HCT116 (cell line): ENCODE results near the gene PTPA. TPM values are rescaled to one million over a fixed set of nuclear protein-coding genes. Genes with fewer than 3 reads are reported as not detected.

Source experiments
- ATAC-seq: fragments of 200-7000 bp; cut with Tn5 transposase; 2 replicates; pipeline ENCODE4 v1.9.1; 2020; ENCODE audit warnings: mild to moderate bottlenecking, moderate library complexity
- BruUV-seq: library from RNA; stranded (reverse); fragments of 400-500 nt; replicated peaks from 2 replicates; lab custom pipeline; 2021; lab: Mats Ljungman, UMichigan
- CTCF ChIA-PET: fragments of 300-600 bp; sonication (Branson Sonifier 250); formaldehyde crosslinking; loops from one replicate; lab custom pipeline; 2021; ENCODE audit warnings: antibody characterized with exemption; lab: Charles Lee
- POLR2A ChIA-PET: fragments of 300-600, 350-600 bp; sonication (Branson Sonifier 250); formaldehyde crosslinking; loops from one replicate; lab custom pipeline; 2021; ENCODE audit warnings: antibody characterized with exemption; lab: Charles Lee
- RAD21 ChIA-PET, 2 experiments: fragments of 300-600 bp; sonication (Branson Sonifier 250); formaldehyde crosslinking; loops; one replicate each; lab custom pipeline; 2023; ENCODE audit warnings: low total read pairs in 2 of 2; ENCODE audit not compliant: uncharacterized antibody in 2 of 2, unreplicated experiment in 2 of 2, low non-redundant PET in 1 of 2; lab: Charles Lee
- DNase-seq: peaks from one replicate; pipeline ENCODE4 v3.0.0-alpha.2; 2010; ENCODE audit warnings: low read depth, low spot score
- H2AFZ ChIP-seq: fragments of 200-600 bp; shearing (Covaris generic), sonication (generic); 2 replicates; pipeline ENCODE4 v1.6.1; 2017; ENCODE audit warnings: low read depth, mixed run types, mixed read lengths, antibody characterized with exemption, low read length; ENCODE audit not compliant: poor library complexity, severe bottlenecking
- H3K27ac ChIP-seq: 2 replicates; pipeline ENCODE4 v1.5.1; 2012; ENCODE audit warnings: low read depth, low read length
- H3K27me3 ChIP-seq: fragments of 200-600 bp; sonication (generic); 2 replicates; pipeline ENCODE4 v1.6.1; 2016; ENCODE audit warnings: mixed run types, low read length, mixed read lengths; ENCODE audit not compliant: insufficient read depth
- H3K36me3 ChIP-seq, 2 experiments: fragments of 200-500 bp in 1 of 2; fragments of 200-600 bp in 1 of 2; sonication (Bioruptor generic) in 1 of 2; sonication (generic) in 1 of 2; 2 replicates each; pipeline versions ENCODE4 v1.5.1 to v1.6.1; 2014 to 2016; ENCODE audit warnings: low read length in 2 of 2, inconsistent platforms in 1 of 2, mixed read lengths in 1 of 2, mixed run types in 1 of 2; ENCODE audit not compliant: insufficient read depth in 2 of 2, control insufficient read depth in 1 of 2
- H3K4me1 ChIP-seq, 2 experiments: fragments of 200-600 bp in 1 of 2; sonication (generic) in 1 of 2; 2 replicates each; pipeline versions ENCODE4 v1.5.1 to v1.6.1; 2012 to 2017; ENCODE audit warnings: low read length in 2 of 2, inconsistent platforms in 1 of 2, mild to moderate bottlenecking in 1 of 2, mixed read lengths in 1 of 2, mixed run types in 1 of 2, moderate library complexity in 1 of 2; ENCODE audit not compliant: insufficient read depth in 2 of 2, control insufficient read depth in 1 of 2
- H3K4me2 ChIP-seq: fragments of 200-600 bp; sonication (generic); 2 replicates; pipeline ENCODE4 v1.6.1; 2017; ENCODE audit warnings: mixed run types, low read length, mixed read lengths
- H3K4me3 ChIP-seq, 2 experiments: fragments of 200-600 bp in 1 of 2; sonication (generic) in 1 of 2; replicated peaks in 1 of 2; 2 replicates each; pipeline ENCODE4 v1.5.1; 2011 to 2016; ENCODE audit warnings: low read length in 2 of 2, control low read depth in 1 of 2, low read depth in 1 of 2, mild to moderate bottlenecking in 1 of 2, mixed read lengths in 1 of 2, mixed run types in 1 of 2
- H3K79me2 ChIP-seq: fragments of 200-600 bp; sonication (generic); 2 replicates; pipeline ENCODE4 v1.6.1; 2017; ENCODE audit warnings: mild to moderate bottlenecking, mixed run types, low read length, moderate library complexity, mixed read lengths; ENCODE audit not compliant: insufficient read depth
- H3K9ac ChIP-seq: fragments of 200-600 bp; sonication (generic); 2 replicates; pipeline ENCODE4 v1.6.1; 2016; ENCODE audit warnings: low read length, mixed read lengths
- H3K9me2 ChIP-seq: fragments of 200-600 bp; sonication (generic), shearing (Covaris generic); 2 replicates; pipeline ENCODE4 v1.6.1; 2017; ENCODE audit warnings: mixed run types, mild to moderate bottlenecking, moderate library complexity; ENCODE audit not compliant: insufficient read depth
- H3K9me3 ChIP-seq, 2 experiments: fragments of 200-500 bp in 1 of 2; fragments of 200-600 bp in 1 of 2; sonication (Bioruptor generic) in 1 of 2; sonication (generic) in 1 of 2; 2 replicates each; pipeline ENCODE4 v1.6.1; 2014 to 2017; ENCODE audit warnings: low read length in 2 of 2, mixed read lengths in 2 of 2, inconsistent platforms in 1 of 2, low read depth in 1 of 2, mild to moderate bottlenecking in 1 of 2, mixed run types in 1 of 2, moderate library complexity in 1 of 2; ENCODE audit not compliant: control insufficient read depth in 1 of 2, insufficient read depth in 1 of 2
- H4K20me1 ChIP-seq: fragments of 200-600 bp; sonication (generic), shearing (Covaris generic); 2 replicates; pipeline ENCODE4 v1.6.1; 2017; ENCODE audit warnings: mixed run types, mild to moderate bottlenecking, moderate library complexity; ENCODE audit not compliant: insufficient read depth
- ATF3 ChIP-seq: IDR thresholded peaks from 2 replicates; pipeline ENCODE4 v1.6.1; 2012
- CBX3 ChIP-seq: IDR thresholded peaks from 2 replicates; pipeline ENCODE4 v1.6.1; 2012; ENCODE audit warnings: low read depth
- CEBPB ChIP-seq: IDR thresholded peaks from 2 replicates; pipeline ENCODE4 v1.6.1; 2012; ENCODE audit warnings: low read depth
- CTCF ChIP-seq, 3 experiments: fragments of 200-600 bp in 1 of 3; sonication (generic) in 1 of 3; IDR thresholded peaks in 2 of 3; conservative IDR thresholded peaks in 1 of 3; 2 replicates each; pipeline ENCODE4 v1.5.1; 2012 to 2017; ENCODE audit warnings: low read depth in 2 of 3, low read length in 2 of 3, antibody characterized with exemption in 1 of 3, borderline replicate concordance in 1 of 3, control low read depth in 1 of 3, mild to moderate bottlenecking in 1 of 3, mixed read lengths in 1 of 3, mixed run types in 1 of 3, moderate library complexity in 1 of 3; ENCODE audit not compliant: insufficient read depth in 1 of 3
- EGR1 ChIP-seq: IDR thresholded peaks from 2 replicates; pipeline ENCODE4 v1.6.1; 2012; ENCODE audit warnings: low read depth
- ELF1 ChIP-seq: IDR thresholded peaks from 2 replicates; pipeline ENCODE4 v1.6.1; 2012; ENCODE audit warnings: low read depth, borderline replicate concordance
- EZH2 ChIP-seq: fragments of 200-600 bp; sonication (generic); IDR thresholded peaks from 2 replicates; pipeline ENCODE4 v1.6.1; 2017; ENCODE audit warnings: antibody characterized with exemption, mixed run types
- FOSL1 ChIP-seq: IDR thresholded peaks from 2 replicates; pipeline ENCODE4 v1.6.1; 2012; ENCODE audit warnings: low read depth
- JUND ChIP-seq: IDR thresholded peaks from 2 replicates; pipeline ENCODE4 v1.6.1; 2012
- MAX ChIP-seq: IDR thresholded peaks from 2 replicates; pipeline ENCODE4 v1.6.1; 2012
- RAD21 ChIP-seq: IDR thresholded peaks from 2 replicates; pipeline ENCODE4 v1.6.1; 2012; ENCODE audit warnings: low read depth, mild to moderate bottlenecking
- SIN3A ChIP-seq: IDR thresholded peaks from 2 replicates; pipeline ENCODE4 v1.6.1; 2012; ENCODE audit warnings: low read depth
- SP1 ChIP-seq: IDR thresholded peaks from 2 replicates; pipeline ENCODE4 v1.6.1; 2012; ENCODE audit warnings: low read depth
- SRF ChIP-seq: IDR thresholded peaks from 2 replicates; pipeline ENCODE4 v1.6.1; 2012; ENCODE audit warnings: low read depth
- TCF7L2 ChIP-seq: IDR thresholded peaks from 2 replicates; pipeline ENCODE4 v1.7.0; 2011; ENCODE audit warnings: borderline replicate concordance, inconsistent platforms; ENCODE audit not compliant: insufficient read depth, insufficient read length; ENCODE audit errors: extremely low read depth
- YY1 ChIP-seq: IDR thresholded peaks from 2 replicates; pipeline ENCODE4 v1.6.1; 2011; ENCODE audit warnings: low read length, low read depth, moderate library complexity, mild to moderate bottlenecking; ENCODE audit not compliant: insufficient replicate concordance; ENCODE audit errors: extremely low read depth
- ZBTB33 ChIP-seq: IDR thresholded peaks from 2 replicates; pipeline ENCODE4 v1.6.1; 2011; ENCODE audit warnings: mild to moderate bottlenecking, low read length, moderate library complexity; ENCODE audit not compliant: insufficient replicate concordance; ENCODE audit errors: extremely low read depth
- ZFX ChIP-seq: fragments of 450-650 bp; IDR thresholded peaks from 2 replicates; pipeline ENCODE4 v1.6.1; 2017
- intact Hi-C: fragments of 100-400 bp; cut with micrococcal nuclease; formaldehyde crosslinking; loops from 2 replicates; pipeline ENCODE4 v1.10.0; 2022
- total RNA-seq: library from RNA; stranded (reverse); gene quantifications from one replicate; pipeline ENCODE4 v1.2.1, GENCODE V29; 2021; ENCODE audit not compliant: unreplicated experiment

Gene PTPA
- total RNA-seq, 1 experiment from 2014 or later, result 177 TPM

- TF ChIP-seq YY1 (no peak), ATF3 (no peak)
Measured at GRCh38 chr9:129154866-129155477, 43.8 kb downstream of the PTPA start (continued).

GRCh38 chr9:129156163-129156562 is 44.9 kb downstream of the PTPA start:
- H3K9me3 ChIP-seq, result no peaks in the 10 kb centered on the region
- H2AFZ ChIP-seq, result no peak overlapping the region
- BruUV-seq, result no TSS peak
- intact Hi-C loops, result no loop called here
- H3K27ac ChIP-seq, result no peak overlapping the region
- no peaks in the 10 kb centered on the region for H4K20me1 ChIP-seq
- no peak overlapping the region for H3K4me2 ChIP-seq
- H3K9me2 ChIP-seq, result no peaks in the 10 kb centered on the region
- H3K36me3 ChIP-seq, result peaks cover 0 to 13% of the 10 kb centered on the region in 2 experiments; a peak in 2 of 4 replicates
- TF ChIP-seq CEBPB (no peak), CBX3 (no peak), EZH2 (no peak), CTCF (IDR thresholded peaks at IDR 0.05 in 2 of 3, conservative IDR thresholded peaks at IDR 0.05 in 1 of 3; ENCODE audit: borderline replicate concordance in 1 of 3, insufficient read depth in 1 of 3, low read depth in 2 of 3, low read length in 2 of 3) (no peak), ZFX (no peak), TCF7L2 (no peak), MAX (no peak), SIN3A (no peak), ATF3 (no peak), ZBTB33 (no peak), JUND (no peak), ELF1 (no peak), RAD21 (no peak), FOSL1 (no peak), SRF (no peak), YY1 (no peak), EGR1 (no peak), SP1 (no peak)
- ChIA-PET RAD21 (no interaction called here), CTCF (interaction anchor here (1.1 kb wide), 1 partner anchor 13 kb away, joined by 3 read pairs; no protein-coding TSS in a partner anchor), POLR2A (no interaction called here)
- H3K79me2 ChIP-seq, result no peaks in the 10 kb centered on the region
- H3K27me3 ChIP-seq, result no peaks in the 10 kb centered on the region
- no peak overlapping the region for H3K4me3 ChIP-seq
- no peak overlapping the region for H3K9ac ChIP-seq
- H3K4me1 ChIP-seq, result peaks cover 0 to 2% of the 10 kb centered on the region in 2 experiments; a peak in 1 of 4 replicates
- no peak for ATAC-seq
- no peak for DNase-seq
